Stimulated activated CD8-positive, alpha-beta memory T cell treated with anti-CD3 and anti-CD28 coated beads, Interleukin-7, amount 100 ng/mL, for 48 hours (primary cell): Measurements from ENCODE around the gene CD34.
"Not testable (repeated sequence)": the region's sequence is repeated elsewhere in the genome, so short reads cannot be mapped to it uniquely, and the experiment has no call there.

Source experiments
- DNase-seq, 2 donors: peaks; one replicate each; pipeline ENCODE4 v3.0.0-alpha.2; 2020; ENCODE audit warnings: low read depth in 1 of 2; ENCODE audit errors: extremely low read depth in 1 of 2

Gene CD34

DNA sequence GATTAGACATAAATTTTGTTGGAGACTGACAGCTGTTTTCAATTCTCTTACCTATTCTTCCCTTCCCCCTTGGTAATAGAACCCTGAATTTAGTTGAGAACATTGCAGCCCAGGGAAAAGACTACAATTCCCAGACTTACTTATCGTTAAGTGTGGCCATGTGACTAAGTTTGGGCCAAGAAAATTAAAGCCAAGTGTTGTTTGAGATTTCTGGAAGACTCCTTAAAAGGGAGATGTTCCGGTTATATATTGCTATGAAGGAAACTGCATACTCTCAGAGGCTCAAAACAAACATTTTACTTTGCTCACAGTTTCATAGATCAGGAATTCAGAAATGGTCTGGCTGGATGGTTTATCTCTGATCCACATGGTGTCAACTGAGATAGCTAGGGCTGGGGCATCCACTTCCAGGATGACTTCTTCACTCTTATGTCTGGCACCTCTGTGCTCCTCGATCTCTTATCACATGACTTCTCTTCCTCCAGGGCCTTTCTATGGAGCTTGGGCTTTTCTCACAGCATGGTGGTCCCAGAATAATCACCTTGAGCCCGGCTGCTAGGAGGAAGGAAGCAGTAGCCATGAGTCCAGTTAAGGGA, 22.4 kb upstream of the CD34 start:
- no peak for DNase-seq

DNA sequence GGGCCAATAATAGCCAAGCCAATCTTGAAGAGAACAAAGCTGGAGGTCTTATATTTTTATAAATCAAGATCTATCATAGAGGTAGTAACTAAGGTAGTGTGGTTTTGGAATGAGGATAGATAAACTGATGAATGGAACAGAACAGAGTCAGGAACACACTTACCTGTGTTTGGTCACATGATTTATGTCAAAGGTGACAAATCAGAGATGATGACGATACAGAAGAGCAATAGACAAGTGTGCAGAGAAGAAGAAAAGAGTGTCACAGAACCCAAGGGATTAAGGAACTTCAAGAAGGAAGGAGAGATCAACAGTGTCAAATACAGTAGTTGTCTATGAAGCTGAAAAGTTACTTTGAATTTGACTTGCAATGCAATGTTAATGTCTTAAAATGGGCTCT, 16.1 kb upstream of the CD34 start:
- DNase-seq, result no peak

DNA sequence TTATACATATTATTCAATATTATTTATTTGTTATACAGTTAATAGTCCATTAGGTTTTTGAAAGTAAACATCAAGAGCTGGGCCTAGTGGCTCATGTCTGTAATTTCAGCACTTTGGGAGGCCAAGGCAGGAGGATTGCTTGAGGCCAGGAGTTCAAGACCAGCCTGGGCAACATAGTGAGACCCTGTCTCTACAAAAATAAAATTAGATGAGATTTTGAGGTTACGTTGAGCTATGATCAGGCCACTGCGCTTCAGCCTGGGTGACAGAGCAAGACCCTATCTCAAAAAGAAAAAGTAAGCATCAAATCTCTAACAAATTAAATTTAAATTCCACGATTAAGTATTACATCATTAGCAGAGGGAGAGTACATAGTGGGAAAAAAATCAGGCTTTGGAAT, 15.0 kb upstream of the CD34 start:
- not testable (repeated sequence) for DNase-seq

DNA sequence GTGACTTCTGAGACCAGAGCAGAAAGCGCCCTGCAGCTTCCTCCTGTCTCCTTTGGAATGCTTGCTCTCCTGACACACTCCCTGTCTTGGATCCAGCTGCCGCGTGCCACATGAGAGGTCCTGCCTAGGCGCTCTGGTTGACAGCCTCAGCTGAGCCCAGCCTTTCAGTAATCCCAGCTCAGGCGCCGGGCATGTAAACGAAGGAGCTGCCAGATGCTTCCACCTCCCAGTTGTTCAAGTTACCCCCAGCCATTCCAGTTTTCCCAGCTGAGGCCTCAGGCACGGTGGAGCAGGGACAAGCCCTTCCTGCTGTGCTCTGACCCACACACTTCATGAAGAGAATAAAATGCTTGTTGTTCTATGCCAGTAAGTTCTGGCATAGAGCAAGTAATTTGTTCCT, 14.3 kb upstream of the CD34 start:
- DNase-seq, result no peak

DNA sequence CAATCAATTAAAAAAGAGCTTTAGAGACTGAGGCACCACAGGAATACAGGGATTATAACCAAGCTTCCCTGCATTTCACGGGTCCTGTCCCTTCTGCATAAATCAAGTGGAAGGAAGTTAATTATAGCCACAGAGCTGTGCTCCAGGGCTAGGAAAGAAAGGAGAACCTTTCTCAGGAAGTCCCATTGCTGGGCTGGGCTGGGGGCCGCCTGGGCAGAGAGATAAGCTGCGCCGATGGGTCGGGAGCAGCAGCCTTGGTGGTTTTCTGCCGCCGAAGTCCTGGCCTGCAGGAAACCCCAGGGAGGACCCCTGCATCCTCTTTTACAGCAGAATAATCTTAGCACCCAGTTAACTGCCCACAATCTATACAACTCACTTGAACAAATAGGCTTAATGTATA, 12.6 kb upstream of the CD34 start:
- no peak for DNase-seq

DNA sequence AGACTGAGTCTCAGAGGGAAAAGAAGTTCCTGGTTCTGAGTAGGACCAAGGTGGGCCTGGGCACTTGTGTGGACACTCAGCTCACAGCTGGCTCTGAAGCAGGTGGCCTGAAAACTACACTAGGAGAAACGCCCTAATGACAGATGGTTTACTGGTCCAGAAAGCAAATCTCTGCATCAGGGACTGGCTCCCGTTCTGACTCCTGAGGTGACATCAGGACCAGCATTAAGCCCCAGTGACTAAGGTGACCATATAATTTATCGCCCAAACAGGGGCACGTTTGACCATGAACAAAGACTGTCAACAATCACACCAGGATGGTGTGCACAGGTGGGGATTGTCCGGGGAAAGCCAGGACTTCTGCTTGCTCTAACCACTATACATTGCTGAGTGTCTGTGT, 12.2 kb upstream of the CD34 start:
- no peak for DNase-seq

DNA sequence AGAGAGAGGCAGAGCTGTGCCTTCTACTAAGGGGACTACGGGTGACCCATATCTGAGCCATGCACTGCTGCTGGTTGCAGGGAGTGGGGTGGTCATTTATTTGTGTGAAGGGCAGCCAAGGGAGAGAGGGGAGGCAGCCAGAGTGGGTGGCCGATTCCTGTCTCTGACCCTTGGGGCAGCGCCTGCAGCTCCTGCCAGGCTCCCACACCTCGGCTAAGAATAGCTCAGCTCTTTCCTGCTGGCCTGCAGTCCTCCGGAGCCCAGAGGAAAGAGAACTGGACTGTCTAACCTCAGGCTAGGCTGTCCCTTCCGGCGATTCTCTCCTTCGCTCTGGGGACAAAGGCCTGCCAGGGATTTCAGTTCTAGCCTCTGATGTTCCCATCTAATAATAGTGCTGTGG, 11.6 kb upstream of the CD34 start:
- no peak for DNase-seq

DNA sequence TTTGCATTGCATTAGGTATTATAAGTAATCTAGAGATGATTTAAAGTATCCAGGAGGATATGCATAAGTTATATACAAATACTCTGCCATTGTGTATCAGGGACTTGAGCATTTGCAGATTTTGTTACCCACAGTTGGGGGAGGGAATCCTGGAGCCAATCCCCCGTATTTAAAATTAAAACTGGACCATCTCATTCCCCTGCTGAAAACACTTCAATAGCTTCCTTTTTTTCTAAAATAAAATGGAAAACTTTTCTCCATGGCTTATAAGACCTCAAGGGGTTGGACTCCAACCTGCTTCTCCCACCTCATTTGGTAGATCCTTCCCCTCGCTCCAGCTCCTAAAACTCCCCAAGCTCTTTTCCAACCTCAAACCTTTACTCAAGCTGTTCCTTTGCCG, 10.4 kb upstream of the CD34 start:
- DNase-seq, result no peak

DNA sequence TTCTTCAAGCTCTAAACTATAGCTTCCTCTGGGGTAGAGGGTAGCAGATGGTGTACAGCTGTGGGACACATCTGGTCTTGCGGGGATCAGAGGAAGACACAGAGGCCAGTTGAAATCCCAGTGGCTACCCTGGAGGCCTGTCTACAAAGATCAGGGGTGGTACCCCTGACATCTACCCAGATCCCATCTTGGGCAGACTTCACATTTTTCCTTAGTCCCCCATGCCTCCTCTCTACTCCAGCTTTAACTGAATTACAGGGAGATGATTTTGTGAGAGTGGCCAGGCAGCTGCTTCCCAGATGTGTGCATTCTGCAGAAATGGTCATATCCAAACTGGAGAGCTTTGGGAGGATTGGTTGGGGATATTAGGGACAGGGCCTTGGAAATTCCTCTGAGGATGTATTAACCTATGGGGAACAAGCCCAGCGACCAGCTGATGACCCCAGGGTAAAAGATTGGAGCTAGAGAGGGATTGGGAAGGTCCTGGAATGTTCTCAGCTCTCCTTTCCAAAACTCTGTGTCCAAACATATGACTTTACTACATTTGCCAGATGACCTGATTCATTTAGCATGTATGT, 9.6 kb upstream of the CD34 start:
- no peak for DNase-seq

DNA sequence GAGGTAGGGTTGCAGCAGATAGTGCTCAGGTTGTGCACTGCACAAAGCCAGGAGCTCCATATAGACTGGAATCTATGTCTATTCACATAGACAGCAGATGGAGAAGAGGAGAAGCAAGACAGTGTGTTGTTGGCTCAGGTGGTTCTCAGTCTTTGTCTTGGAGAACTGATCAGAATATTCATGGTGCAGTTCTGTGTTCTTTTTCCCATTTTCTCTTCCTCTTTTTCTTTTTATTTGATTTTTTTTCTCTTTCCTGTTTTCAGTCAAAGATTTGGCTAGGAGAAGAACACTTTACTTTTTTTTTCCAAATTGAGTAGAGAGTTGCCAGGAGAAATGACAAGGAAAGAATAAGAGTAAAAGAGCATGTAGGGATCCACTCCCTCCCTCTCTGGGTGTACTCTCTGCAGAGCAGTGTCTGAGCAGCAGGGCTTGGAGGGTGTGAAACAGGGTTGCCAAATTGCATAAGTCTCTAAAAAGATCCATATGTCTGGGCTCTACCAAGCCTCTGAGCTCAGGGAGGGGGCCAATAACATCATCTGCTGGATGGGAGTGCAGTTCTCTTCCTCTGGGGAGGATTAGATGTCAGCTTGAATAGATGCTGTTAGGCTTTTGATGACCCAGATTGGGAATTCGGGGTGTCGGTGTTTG, 8.7 kb upstream of the CD34 start:
- DNase-seq, result no peak

DNA sequence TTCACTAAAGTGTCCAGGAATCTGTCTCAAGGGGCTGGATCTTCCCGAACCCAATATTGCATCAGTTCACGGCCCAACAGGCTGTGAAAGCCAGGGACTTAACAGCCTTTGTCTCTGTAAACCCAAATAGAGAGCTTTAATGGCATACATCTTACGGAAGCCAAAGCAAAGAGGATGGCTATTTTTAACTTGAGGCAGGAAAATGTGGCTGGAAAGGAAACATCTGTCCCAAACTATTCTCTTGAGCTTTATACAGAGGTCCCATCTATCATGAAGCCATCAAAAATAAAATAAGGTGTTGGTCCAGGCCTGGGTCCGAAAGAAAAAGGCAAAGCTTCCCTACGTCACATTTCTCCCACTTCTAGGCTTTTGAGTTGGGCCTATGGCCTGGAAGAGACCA, 7.7 kb upstream of the CD34 start:
- no peak for DNase-seq

DNA sequence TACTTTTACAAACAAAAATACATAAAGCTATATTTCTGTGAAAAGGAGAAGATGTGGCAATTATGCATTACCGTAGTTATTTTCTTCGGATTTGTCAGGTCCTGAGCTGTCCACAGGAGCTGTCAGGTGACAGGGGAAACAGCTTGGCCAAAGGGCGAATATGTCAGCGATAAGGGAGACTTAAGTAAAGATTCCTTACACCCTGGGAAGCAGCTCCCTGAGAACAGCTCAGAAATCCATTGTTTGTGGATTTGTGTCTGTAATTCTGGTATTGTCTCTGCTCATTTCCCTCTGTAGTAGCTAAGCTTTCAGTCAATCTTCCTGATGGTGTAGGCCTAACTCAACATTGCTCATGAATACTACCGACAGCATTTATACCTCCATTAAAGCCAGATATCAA, 7.1 kb upstream of the CD34 start:
- DNase-seq, result no peak

DNA sequence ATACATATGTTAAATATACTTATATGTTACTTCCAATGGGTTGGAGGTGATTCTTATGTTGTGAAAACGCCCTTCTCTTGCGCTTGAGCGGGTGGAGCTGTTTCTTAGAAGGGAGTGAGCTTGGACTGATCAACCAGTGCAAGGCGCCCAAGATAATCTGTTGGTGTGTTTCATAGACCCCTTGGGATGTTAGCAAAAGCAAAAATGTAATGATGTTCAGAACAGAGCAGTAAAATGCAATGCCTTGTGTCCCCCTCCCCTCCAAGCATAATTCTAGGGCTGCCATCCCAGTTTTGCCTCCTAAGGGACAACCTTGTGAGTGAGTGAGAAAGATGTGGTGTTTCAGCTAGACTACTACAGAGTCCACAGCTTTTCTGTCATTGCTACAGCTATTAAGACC, 6.2 kb upstream of the CD34 start:
- no peak for DNase-seq

DNA sequence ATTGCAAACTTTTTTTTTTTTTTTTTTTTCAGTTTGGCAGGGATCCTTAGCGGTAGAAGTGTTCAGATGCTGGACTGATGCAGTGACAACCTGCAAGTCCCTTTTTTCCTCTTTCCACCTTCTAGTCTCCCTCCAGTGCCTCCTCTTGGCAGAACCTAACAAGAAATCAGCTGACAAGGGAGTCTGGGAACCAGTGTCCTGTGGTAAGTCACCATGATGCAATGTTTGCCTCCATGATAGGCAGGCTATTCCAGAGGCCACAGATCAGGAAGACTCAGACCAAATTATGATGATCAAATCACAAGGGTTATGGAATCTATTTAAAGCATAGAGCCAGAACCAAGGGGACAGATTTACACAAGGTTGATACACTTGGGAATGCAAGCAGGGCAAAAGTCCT, 3.0 kb upstream of the CD34 start:
- DNase-seq, result no peak

DNA sequence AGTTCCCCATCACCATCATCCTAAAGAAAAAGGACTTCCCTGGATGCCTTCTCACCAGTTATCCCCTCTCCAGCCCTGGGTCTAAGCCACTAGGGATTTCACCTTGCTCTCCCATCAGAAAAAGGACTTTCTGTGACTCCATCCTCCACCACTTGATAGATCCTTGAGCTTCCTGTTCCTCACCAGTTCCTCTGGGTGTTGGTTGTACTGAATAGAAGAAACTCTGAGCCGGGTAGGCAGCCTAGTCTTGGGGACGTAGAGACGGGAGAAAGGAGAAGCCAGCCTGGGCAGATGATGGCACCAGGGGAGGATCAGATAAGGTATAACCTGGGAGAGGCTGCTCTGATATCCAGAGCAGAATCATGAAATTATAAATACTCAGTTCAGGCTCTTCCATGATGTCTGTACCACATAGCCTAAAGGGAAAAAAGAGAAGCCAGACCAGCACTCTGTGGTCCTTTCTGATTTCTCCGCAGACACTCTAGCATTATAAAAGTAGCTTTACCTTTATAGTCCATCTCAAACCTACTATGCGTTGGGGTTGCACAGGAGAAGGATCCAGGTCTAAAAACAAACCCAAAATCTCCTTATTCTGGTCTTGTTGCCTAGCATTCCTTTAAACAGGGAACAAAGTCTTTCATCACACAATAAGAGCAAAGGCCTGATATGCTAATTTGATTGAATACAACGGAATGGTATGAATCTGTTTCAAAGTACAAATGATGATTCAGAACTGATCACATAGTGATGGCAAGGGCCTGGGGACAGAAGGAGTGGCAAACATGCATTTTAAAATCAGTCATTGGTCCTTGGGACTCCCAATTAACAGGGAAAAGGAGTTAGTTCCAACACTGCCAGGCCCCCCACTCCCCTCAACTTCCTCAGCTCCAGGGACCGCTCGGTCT, 1.2 kb upstream of the CD34 start:
- no peak for DNase-seq

DNA sequence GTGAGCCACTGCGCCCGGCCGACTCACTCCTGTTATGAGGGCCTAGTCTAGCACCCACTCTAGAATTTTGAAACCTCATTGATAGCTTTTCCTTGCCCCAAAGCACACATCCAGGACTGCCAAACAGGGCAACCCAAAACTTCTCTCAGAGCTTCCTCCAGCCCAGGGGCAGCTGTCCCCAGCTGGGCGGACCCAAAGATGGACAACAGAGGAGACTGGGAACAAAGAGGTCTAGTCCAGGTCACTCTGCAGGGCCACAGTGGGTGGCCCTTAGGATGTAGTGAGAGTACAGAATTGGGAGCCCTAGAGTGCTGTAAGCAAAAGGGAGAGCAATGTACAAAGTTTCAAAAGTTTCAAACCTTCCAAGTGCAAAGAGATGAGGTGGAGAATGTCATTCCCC, 1.2 kb downstream of the CD34 start:
- DNase-seq, result no peak

DNA sequence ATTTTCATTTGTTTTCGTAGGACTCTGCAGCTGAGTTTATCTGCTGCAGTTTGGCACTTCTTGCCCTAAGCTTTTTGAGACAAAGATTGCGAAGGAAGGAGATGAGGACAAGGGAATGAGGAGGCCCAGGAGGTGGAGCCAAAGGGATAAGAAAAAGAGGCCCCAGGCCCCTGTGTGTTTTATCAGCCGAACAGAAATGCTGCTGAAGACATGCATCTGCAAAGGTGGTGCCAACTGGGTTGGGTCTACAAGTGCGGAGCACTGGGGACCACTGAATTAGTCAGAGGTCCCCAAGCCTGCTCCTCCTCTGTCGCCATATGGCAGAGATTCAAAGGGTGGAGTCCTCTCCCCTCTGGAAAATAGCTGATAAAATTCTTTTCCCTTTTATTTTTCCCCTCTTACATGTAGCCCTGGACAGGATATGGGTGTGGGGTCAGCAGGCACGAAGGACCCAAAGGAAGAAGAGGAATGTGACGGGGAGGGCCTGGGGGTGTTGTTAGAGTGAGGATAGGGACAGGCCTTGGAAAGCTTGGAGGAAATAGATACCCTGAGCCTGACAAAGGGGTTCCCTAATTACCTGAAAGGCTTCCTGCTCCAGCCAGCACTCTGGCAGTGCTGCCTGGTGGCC, 2.7 kb downstream of the CD34 start:
- no peak for DNase-seq

DNA sequence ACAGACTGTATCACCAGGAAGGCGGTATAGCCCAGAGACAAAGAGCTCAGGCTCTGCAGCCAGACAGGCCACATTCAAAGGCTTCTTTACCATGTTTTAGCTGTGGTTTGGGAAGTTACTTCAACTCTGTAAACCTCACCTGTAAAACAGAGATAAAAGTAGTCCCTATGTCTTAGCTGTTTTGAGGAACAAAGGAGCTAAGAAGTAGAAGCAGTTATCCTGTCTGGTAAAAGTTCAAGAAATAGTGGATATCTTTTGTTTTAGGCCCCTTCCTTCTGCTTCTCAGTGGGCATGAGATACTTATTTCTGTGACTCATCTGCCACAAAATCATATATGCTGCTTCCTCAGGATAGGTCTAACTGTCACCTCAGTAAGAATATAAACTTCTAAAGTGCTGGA, 6.5 kb downstream of the CD34 start:
- DNase-seq, result no peak

DNA sequence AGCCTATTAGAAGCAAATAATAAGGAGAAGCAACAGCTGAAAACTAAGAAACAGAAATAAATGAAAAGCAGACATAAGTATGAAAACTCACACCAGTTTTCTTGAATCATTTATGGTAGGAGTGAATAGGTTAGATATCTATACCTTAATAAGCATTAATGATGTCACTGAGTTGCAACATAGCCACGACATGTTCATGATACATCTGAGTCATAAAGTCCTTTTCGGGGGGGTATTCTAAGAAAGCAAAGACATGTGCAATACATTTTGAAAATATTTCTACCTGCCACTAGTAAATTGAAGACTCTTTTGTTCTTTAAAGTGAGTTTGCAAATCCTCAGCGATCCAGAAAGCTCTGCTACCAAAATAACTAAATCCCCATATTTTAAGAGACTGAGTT, 7.2 kb downstream of the CD34 start:
- DNase-seq, result no peak

DNA sequence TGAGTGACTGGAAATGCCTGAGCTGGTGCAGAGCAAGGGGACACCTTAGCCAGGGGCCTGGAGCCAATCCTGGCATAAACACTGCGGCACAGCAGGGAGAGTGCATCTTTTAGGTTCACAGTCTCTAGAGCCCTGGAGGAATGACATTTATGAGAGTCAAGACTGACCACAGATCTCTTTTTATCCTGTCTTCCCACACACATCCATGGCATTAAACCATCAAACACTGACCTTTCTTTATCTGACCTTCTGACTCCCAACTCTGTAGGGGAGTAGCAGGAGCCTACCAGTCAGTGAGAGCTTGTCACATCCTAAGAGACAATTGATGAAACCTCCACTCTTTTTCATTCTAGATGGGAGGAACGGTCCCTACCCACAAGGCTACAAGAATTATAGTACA, 7.9 kb downstream of the CD34 start:
- no peak for DNase-seq

DNA sequence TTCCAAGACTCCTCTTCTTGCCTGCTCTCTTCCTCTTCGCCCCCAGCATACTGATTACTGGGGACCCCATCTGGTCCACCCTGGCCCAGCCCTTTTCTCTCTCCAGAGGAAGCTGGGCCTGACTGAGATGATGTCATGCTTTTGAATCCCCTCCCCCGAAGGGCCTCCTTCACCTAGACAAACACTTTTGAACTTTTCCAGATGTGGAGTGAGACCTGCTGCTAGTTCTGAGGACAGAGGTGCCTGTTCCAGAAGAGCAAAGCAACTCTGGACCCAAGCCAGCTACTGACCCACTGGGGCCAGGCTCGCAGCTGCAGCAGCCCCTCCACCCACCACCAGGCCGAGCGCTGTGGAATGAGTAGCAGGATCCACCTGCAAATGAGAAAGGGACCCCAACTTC, 8.4 kb downstream of the CD34 start:
- DNase-seq, result no peak
